GM12872 (cell line): ENCODE data around the gene SERINC3.
A peak's percentile ranks its signal among the peaks of the same experiment; 100 is the strongest.

Experiments used
- TF ChIP-seq, protein P1 (sequence below): IDR thresholded peaks from 3 replicates; pipeline ENCODE4 v1.5.1; 2011; ENCODE audit warnings: low read depth, mild to moderate bottlenecking, low read length, moderate library complexity; ENCODE audit not compliant: insufficient read depth

The SERINC3 gene

DNA sequence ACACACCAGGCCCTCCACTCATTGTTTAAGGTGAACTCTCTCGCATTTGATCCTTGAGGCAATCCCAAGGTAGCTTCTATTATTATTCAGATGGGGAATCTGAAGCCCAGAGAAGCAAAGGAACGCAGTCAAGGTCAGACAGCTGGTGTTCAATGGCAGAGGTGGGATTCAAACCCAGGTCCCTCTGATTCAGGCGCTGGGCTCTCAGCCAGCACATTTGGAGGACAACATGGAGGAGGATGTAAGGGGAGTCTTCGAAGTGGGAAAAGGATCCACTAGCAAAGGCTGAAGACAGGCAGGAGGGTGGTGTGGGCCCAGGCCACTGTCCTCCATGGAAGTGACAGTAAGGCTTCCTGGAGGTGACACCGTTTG, 60.1 kb downstream of the SERINC3 start:
- TF ChIP-seq, protein P1, sequence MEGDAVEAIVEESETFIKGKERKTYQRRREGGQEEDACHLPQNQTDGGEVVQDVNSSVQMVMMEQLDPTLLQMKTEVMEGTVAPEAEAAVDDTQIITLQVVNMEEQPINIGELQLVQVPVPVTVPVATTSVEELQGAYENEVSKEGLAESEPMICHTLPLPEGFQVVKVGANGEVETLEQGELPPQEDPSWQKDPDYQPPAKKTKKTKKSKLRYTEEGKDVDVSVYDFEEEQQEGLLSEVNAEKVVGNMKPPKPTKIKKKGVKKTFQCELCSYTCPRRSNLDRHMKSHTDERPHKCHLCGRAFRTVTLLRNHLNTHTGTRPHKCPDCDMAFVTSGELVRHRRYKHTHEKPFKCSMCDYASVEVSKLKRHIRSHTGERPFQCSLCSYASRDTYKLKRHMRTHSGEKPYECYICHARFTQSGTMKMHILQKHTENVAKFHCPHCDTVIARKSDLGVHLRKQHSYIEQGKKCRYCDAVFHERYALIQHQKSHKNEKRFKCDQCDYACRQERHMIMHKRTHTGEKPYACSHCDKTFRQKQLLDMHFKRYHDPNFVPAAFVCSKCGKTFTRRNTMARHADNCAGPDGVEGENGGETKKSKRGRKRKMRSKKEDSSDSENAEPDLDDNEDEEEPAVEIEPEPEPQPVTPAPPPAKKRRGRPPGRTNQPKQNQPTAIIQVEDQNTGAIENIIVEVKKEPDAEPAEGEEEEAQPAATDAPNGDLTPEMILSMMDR: no peak

DNA sequence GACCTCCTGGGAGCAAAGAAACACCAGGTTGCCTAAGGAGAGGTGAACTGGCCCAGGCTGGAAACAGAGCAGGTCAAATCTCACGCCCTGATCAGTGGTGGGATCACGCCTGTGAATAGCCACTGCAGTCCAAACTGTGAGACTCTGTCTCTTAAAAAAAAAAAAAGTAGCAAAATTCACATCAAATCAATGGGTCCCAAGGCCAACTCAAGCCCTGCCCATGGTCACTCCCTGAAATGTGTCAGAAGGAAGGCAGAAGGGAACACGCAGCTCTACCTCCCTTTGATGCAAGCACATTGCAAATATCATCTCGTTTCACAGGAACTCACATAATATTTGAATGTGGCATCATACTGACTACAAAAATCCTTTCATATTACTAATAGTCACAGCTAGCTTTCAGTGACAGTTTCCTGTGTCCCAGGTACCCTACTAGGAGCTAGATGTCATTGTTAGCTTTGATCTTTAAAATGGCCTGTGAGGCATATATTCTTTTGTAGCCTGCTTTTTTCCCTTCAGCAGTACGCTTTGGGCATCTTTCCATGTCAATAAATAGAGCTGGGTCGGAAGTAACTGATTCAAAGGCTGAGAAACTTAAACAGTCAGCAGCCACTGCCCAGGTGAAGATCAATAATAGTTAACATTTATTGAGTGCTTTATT, 60.6 kb downstream of the SERINC3 start:
- TF ChIP-seq, protein P1: no peak

DNA sequence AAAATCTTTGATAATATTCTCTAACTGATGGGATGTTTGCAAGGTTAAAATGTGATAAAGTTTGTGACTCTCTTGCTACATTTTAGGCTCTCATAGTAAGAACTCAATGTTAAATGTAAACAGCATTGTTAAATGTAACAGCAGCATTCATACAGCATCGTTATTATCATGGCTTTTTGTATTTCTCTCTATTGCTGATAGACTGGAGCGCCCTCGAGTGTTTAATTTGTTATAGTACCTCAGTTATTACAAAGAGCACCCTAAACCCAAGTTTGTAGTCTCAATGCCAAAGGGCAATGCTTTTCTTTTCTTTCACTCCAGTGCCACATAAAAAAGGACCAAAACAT, 61.1 kb downstream of the SERINC3 start:
- TF ChIP-seq, protein P1: peak; percentile 30; the same call in 1 of the 3 replicates

DNA sequence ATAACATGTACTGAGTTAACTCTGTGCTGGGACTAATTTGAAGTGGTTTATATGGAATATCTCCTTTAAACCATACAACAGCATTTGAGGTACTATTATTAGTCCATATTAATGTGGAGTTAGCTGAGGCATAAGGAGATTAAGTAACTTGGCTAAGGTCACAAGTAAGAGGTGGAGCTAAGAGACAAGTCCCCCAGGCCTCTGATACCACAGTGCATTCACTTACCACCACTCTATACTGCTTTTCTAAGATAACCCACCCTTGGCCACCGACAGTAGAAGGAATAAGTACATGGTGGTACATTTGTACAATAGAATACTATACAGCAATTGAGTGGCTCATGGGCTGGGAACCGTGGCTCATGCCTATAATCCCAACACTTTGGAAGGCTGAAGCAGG, 62.6 kb downstream of the SERINC3 start:
- TF ChIP-seq, protein P1: no peak

DNA sequence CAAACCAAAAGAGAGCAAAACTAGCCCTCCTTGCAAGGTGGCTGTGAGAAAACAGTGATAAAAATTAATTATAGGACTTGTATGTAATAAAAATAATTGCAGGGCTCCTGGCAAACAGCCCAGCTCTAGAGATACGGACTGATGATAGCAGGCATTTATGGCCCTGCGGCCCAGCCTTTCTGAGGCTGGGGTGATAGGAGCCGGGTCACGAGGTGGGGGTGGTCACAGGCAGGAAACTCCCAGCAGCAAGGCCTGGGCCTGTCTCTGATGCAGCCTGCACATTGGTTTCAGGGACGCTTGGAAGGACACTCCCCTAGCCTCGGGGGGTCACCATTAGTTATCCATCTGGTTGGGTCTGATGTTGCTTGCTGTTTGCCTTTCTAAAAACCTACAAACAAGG, 64.9 kb downstream of the SERINC3 start:
- TF ChIP-seq, protein P1: no peak

DNA sequence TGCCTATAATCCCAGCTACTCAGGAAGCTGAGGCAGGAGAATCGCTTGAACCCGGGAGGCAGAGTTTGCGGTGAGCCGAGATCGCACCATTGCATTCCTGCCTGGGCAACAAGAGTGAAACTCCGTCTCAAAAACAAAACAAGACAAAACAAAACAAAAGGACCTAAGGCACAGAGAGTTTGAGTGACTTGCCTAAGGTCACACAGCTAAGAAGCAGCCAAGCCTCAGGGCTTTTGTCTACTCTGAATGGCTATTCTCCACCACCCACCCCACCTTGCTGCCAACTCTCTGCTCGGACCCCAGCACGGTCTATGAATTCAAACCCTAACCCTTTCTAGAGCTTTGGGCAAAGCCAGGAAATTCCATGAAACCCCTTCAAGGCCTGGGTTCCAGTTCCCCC, 65.3 kb downstream of the SERINC3 start:
- TF ChIP-seq, protein P1: no peak

DNA sequence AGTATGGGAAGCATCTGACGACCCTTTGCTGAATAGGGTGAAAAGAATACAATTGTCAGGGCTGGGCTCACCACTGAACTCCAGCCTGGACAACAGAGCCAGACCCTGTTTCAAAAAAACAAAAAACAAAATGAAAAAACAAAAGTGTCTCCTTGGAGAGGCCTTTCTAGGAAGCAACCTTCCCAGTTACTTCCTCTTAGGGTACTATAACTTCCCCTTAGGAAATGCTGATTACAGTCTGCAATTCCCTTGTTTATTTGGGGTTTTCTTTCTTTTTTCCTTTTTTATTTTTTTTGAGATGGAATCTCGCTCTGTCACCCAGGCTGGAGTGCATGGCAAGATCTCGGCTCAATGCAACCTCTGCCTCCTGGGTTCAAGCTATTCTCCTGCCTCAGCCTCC, 66.7 kb downstream of the SERINC3 start:
- TF ChIP-seq, protein P1: no peak
